ENCODE data around the gene ROGDI.

GRCh38 chr16:4803401-4803844 is 990 bp upstream of the ROGDI start:
- TF ChIP-seq CTCF (IDR thresholded peaks at IDR 0.05): no peak
- no peak for TF ChIP-seq POLR2A (IDR thresholded peaks at IDR 0.05)

Data from adrenal gland (tissue), 5 donors.